ENCODE measurements around the gene RHBG.

The RHBG gene

DNA sequence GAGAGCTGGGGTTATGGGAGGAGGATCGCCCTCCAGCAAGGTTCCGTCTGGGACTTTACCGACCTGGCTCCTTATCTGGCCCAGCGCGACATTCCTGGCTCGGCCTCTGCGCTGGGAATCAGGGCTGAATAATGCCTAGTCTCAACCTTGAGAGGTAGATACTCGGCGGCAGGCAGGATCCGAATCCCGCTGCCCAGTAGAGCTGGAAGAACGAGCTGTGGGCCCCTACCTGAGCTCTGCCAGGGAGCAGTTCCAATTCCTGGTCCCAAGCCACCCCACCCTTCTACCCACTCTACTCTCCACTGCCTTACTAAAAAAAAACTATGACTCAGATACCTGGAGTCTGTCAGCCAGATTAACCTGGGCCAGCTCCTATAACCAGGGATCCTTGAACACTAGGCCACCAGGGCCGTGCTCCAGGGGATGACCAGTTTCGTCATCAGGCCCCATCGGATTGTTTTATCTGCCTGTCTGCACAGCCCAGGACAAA lies 53.6 kb downstream of the RHBG start:
- no peak for FAIRE-seq

DNA sequence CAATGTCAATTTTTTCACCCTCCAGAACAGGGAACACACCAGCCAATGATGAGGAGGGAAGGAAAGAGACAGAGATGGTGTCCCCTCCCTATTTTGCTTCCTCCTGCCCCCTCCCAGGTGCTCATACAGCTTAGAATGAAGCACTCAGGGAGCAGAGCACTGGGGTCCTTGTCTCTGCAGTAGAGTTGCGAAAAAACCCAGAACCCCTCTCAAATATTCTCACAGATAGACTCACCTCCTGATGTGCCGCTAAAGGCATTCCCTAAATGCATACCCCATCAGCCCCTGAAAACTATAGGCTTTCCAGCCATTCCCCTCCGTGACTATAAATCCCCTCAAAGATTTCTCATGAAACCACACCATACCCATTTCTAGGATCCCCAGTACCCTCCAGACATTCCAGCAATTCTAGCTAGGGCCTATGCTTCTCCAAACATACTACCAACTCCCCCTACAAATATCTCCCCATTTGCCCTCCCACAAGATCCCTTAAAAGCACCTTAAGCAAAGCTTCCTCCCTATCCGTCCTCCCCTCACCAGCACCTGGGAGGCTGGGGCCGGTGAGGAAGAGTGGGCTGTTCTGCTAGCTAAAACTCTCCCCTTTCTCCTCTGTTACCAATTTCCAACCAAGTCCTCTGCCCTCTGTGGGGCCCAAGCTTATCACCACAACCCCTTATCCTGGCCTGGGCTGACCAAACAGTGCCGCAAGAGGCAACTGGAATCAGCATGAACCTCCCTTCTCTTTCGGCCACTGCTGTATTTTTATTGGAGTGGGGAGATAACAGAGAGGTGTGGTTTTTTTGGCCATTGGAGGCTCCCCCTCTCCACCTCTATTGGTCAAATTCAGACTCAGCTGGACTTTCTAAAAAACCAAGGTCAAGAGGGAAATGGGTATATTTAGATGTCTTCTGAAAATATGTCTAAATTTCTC lies 54.7 kb downstream of the RHBG start:
- FAIRE-seq (no peak), DNase-seq (ENCODE audit: insufficient read length, low spot score) (no peak)

More for the DNA sequence above, 53.6 kb downstream of the RHBG start:
- no peak for DNase-seq (ENCODE audit: insufficient read length, low spot score)

DNA sequence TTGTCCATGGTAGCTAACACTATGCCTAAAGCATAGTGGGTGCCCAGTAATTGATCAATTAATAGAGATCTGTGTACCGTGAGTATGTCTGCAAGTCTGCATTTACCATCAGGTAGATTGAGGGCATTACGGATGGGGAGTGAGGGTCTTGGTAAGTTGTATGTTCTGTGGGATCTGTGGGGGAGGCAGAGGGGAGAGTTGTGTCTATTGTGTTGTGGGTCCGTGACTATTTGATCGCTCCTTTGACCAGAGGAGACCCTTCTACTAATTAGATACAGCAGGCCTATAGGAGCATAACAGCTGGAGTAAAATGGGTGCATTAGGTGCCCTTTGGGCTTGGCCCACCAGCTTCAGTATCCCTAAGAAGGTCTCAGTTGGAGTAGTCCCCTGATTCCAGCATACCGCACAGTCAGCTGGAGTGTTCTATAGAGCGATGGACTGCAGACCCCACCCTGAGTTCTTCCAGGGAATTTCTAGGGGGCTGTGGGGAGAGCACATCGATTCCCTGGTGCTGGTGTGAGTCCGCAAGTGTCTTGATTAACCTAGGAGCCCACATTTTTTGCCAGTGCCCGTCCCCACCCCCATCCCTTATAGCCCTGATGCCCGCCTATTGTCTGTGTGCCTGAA lies 55.9 kb downstream of the RHBG start:
- DNase-seq (ENCODE audit: insufficient read length, low spot score), result no peak
- no peak for FAIRE-seq

DNA sequence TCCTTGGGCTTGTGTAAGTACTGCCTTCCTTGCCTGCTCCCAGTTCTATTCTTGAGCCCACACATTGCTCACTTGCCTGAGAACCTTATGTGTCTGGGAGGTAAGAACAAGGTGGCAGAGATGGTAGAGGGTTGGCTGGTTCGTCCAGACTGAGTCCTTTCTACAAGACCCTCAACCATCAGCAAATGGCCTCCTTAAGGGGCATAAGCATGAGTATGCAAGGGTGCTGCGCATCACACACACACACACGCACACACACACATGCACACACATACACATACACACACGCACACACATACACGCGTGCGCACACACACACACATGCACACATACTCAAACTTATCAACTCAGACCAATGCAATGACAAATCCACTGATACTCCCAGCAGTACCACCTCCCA lies 56.9 kb downstream of the RHBG start:
- no peak for DNase-seq (ENCODE audit: insufficient read length, low spot score)
- no peak for FAIRE-seq

DNA sequence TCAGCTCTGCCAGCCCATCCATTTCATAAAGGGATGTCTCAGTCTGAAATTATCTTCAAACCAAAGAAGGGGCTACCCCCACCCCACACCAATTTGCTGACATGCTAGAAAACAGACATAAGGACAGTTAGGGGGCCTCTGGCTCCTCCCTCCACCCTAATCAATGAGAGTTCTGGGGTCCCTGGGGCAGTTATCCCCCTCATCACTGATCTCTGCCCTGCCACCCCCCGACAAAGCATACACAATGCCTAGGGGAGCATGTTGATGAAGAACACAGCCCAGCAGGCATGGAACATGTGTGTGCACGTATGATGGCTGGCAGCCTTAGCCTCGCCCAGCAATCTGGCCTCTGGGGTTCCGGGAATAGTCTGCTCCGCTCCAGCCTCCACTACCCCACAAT lies 58.9 kb downstream of the RHBG start:
- no peak for DNase-seq (ENCODE audit: insufficient read length, low spot score)
- FAIRE-seq, result no peak

DNA sequence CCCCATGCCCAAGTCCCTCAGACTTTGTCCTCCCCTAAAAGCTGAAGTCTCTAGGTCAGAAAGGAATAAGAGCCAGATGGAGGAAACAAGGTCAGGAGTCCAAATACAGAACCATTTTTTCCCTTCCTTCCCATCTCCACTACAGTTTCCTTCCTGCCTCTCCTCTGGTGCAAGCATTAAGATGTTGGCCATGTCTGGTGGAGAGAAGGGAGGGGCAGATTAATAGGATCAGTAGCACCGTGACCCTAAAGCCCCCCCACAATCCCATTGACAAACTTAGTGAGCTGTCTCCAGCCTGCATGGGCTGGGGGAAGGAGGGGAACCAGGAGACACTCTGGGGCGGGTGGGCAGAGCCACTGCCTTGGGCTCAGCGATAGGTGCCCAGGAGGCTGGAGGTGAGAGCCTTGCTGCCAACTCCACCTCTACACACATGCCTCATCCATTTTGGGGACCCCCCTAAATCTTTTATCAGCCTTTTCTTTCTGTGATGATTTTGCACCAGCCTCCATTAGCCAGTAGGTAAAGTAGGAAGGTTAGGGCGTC lies 59.8 kb downstream of the RHBG start:
- FAIRE-seq, result no peak

DNA sequence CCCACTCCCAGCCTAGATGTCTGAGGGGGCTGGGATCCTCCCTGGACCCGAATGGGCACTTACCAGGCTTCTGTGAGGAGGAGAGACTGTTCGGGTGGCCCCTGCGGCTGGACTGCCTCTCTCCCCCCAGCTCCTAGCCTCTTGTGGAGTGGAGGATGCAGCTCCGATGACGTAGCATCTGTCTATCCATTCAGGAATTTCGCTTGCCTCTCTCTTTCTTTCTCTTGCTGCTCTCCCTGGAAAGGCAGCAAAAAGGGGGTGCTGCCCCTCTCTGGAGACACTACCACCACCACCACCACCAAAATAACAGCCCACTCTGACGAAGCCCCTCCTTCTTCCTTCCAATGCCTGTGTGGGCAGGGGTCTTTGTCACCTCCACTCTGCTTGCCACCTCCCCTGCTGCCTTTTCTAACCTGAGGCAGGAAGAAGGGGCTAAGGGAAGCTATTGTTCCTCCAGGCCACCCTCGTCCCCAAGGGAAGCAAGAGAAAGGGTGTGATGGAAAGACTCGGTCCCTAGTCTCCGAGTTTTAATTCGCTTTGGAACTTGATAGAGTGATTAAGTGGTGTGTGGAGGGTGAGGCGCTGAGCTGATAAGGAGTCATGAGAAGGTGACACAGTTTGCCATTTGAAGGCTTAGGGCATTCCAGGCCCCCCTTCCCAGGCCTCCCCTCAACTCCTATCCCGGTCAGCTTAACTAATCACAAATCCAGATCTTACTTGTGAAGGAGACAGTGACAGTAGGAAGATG lies 60.5 kb downstream of the RHBG start:
- no peak for FAIRE-seq
- DNase-seq (ENCODE audit: insufficient read length, low spot score), result no peak

More for the DNA sequence above, 59.8 kb downstream of the RHBG start:
- DNase-seq (ENCODE audit: insufficient read length, low spot score), result no peak

DNA sequence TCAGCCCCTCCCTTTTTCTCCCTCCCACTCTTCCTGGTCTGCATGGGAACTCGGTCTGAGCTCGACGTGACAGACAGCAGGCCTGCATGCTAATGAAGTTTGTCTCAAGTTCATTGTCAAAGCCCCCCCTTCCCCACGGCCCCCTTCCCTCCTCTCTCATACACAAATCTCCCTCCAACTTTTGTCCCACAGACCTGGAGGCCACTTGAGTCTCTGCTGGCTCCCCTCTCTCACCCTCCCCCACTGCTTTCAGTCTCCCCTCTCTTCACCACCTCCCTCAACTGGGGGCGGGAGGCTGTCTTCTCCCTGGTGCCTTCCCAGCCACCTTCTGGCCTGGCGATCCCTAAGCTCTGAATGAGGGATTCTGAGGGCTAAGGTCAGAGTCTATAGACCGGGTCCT lies 61.3 kb downstream of the RHBG start:
- FAIRE-seq (no peak), DNase-seq (ENCODE audit: insufficient read length, low spot score) (no peak)

DNA sequence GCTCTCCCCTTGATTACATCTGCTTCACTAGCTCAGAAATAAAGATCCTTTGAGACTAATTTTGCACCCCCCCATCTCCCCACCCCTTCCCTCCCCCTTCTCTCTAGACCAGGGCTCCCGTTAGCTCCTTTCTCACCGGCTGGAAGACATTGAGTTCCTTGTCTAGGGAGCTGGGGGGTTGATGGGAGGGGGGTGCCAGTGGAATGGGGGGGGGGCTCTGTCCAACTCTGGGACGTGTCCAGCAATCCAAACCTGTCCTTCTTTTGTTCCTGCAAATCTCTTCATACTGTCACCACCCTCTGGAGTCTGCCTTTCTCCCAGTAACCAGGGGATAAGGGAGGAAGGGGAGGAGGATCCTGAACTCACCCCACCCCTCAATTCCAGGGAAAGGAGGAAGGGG lies 61.9 kb downstream of the RHBG start:
- no peak for DNase-seq (ENCODE audit: insufficient read length, low spot score)
- FAIRE-seq, result no peak

DNA sequence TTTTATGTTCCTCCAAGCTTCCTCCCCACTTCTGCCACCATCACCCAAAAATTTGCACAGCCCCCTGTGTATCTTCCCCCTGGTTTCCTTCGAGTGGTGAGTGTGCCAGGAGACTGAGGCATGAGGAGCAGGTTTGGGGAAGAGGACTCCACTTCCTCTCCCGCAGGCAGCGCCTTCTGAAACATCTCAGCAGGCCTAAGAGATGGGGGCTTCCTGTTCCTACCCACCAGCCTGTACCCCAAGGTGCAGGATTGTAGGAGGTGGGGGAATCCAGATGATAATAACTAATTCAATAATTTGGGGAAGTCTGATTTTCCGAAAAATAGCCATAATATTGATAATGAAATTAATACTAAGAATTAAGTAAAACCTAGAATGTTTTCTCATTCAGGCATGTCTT lies 62.4 kb downstream of the RHBG start:
- FAIRE-seq, result no peak
- no peak for DNase-seq (ENCODE audit: insufficient read length, low spot score)

DNA sequence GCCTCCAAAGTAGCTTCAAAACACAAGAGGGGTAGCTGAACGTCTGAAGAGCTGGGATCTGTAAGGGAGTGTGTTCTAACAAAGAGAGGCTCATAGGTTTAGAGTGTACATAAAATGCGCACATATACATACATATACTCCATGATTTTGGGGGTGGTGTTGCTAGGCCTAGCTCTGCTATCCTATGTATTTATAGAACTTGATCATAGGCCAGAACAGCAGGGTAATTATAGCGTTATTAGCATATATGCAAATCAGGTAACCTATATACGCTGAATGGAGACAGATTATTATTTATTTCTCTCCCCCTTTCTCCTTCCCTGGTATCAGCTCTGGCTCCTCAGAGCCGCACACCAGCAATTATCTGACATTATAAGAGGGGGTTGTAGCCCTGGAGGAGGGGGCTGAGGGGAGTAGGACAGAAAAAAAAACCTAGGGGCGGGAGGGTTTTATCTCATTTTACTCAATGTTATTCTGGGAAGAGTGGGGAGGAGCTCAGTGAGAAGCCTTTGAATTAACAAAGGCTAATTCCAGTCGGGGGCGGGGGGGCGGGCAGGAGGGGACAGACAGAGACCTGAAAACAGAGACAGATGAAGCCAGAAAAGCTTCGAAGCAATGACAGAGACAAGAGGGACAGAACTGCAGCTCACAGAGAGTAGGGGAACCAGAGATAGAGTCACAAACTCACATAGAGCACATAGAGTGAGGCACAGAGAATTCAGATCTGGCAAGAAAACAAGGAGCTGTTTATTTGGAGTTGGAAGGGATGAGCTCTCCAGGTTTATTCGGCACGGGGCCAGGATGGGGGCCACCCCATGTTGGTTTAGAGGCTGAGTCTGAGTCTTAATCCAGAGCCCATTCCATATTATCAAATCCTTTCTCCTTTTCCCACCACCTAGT lies 63.0 kb downstream of the RHBG start:
- FAIRE-seq, result no peak
- DNase-seq (ENCODE audit: insufficient read length, low spot score), result no peak

DNA sequence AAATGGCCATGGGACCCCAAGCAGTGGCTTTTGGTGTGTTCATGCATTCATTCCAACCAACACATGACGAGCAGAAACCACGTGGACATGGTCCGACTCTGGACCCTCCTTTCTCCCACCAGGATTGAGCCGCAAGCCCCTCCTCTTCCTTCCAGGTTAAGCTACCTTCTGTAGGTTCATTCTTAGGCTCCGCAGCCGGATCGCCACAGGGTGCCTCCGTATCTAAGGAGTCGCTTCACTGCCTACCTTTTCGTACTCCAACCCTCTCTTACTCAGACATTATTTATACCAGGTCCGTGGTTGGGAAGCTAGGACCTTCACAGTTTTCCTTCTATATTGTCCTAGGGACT lies 63.6 kb downstream of the RHBG start:
- FAIRE-seq, result no peak
- no peak for DNase-seq (ENCODE audit: insufficient read length, low spot score)

DNA sequence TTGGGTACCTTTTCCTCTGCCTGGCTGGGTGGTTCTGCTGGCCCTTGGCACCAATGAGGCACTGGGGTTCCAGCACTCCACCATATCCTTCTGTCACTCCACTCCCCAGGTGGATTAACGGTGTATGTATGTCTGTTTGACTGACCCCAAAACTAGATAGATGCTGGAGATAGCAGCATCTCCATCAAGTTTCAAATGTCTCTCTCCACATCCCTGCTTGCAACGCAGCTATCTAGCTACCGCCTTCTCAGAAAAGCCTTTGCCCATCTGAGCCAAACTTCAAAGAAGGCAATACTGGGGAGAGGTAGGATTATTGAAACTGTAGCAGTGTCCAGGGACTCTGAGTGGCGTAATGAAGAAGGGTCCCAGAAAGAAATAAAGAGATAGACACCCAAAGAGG lies 64.0 kb downstream of the RHBG start:
- DNase-seq (ENCODE audit: insufficient read length, low spot score) (no peak), FAIRE-seq (no peak)

DNA sequence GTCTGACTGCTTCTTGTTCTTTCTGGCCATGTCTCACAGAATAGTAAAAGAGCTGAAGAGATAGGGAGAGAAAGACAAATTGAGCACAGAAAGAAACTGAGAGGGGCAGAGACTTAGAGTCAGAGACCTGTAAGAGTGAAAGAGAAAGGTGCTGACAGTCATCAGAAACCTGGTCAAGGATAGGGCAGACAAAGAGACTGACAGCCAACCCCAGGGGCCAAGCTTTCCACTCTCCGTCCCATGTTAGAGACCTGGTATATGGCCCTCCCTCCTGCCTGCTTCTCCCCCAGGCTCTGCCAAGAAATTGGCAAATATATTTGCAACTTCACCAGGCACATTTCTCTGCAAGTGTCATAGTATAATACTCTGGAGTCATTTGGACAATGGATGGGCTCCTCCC lies 64.6 kb downstream of the RHBG start:
- peak; percentile 44 for DNase-seq (ENCODE audit: insufficient read length, low spot score)
- no peak for FAIRE-seq
